DMS53 (cell line): Measurements from ENCODE around the gene UBE2E1.

ENCODE experiments used
- DNase-seq: peaks from one replicate; lab custom pipeline; 2025; lab: John Stamatoyannopoulos, UW

UBE2E1 gene

DNA sequence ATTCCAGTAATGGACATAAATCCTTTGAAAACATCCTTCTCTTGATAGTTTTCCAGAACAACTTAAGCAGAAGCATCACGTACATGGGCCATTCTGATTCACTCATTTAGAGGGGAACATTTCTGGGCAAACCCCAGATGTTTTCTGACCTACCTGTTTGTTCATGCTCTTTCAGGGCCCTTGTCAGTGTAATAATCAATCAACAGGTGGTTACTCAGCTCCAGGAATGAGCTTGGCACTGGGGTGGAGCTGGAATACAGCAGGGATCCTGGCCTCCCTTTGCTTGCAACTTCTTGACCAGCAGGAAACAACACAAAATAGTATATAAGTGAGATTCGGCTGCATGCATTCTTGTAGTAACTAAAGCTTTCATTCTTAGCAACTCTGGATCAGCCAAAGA lies 9.2 kb upstream of the UBE2E1 start:
- no peak for DNase-seq

DNA sequence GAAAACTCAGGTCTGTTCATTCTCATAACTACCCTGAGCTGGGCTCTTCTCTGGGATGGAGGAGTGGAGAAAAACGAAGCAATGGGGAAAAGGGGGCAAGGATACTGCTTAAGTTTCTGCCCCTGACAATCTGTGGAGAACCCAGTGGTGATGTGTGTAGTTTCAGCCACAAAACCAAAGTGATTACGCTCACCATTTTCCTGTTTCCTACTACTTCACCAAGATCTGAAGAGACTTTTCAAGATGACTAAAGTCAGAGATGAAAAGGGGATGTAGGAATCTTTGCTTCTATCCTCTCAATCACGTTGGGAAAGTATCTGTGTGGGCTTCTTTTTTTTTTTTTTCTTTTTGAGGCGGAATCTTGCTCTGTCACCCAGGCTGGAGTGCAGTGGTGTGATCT lies 8.3 kb upstream of the UBE2E1 start:
- no peak for DNase-seq

DNA sequence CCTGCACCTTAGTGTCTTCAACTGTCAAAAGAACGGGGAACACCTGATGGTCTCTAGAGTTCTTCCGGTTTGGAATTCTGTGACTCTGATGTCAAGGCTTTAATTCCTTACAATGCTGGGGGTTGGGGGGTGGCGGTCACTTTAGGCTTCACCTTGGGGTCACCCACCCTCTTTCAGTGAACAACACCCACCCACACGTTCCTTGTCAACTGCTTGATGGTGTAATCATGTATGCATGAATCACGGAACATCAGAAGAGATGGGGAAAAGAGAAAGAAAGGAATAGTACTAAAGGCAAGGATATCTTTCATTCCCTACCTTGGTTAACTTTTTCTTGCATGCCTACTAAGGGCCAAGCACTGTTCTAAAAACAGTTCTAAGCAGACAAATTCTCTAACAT lies 7.3 kb upstream of the UBE2E1 start:
- no peak for DNase-seq

DNA sequence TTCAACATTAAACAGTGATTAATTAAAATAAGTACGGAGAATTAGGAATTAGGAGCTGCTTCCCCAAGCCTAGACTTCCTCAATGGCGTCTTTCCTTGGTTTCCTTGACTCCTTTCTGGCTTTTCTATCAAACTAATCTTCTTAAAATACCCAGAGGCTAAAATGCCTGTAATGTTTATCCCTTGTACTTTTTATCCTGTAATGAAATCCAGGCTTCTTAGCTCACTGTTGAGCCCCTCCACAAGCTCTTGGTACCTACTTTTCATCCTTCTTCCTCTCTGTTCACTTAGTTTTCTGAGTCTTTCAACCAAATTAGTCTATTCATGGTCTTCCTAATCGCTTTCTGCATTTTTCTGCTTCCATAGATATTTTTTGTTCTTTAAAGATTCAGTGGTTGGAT lies 6.9 kb upstream of the UBE2E1 start:
- DNase-seq, result no peak

DNA sequence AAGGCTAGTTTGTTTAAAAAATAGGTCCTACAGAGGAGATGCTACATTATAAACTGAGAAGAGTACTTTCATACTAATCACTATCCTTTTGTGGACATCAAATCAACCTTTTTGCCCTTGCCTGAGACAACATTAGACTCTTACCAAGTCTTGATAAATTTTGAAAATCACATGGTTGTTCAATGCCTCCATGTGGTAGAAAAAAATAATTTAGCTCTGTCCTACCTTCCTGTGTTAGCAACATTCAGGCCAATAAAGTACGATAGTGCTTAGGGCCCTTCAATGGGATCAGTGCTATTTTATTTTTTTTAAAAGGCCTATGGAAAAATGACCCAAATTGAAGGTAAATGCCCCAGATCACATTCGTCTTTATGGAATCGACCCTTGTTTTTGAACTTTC lies 5.0 kb upstream of the UBE2E1 start:
- peak; percentile 14 for DNase-seq

DNA sequence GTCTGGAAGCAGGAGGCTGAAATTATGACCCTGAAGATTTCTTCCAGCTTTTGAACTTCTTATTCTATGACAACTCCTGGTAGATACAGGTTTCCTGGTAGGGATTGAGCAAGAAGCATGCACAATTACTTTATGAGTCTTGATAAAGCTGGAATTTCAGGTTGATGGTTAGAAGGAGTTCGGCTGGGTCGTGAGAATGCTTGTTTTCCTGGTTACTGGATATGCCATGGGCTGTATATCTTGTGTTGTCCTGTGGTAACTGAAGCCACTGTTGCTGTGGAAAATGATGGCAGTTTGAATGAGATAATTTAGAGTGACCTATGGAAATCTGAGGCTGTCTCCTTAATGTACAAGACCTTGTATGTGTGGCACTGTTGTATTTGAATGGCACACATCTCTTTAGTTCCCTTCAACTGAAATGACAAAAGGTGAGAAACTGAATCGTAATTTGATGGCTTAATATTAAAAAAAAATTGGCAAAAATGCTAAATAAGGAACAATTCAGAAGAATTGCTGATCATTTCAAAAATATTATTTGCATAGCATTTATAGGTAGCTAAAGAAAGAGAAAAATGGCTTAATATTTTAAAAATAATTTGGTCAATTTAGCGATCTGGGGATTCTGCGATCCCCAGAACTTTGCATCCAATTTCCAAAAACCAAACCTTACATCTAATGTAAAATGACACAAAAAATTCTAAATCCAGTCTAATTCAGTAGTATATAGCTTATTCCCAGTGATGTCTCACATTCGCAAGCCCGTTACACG lies 1.1 kb upstream of the UBE2E1 start:
- DNase-seq, result peak; percentile 8

DNA sequence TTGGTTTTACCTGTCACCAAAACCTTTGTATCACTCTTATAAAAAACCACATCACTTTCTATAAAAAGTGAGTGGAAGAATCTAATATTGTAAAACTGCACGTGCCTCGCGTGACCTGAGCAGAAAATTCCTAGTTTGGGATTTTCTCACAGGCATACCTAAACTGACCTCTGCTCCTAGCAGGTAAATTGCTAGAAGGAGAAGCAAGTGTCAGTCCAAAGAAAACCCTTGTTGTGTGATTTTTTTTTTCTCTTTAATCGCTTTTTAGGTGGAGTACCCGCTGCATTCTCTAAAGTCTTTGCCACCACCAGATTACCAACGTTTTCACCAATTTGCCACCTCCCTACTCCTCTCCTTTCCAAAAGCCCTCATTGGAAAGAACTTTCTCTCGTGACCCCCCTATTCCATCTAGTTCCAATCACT lies 534 bp upstream of the UBE2E1 start:
- DNase-seq, result no peak

DNA sequence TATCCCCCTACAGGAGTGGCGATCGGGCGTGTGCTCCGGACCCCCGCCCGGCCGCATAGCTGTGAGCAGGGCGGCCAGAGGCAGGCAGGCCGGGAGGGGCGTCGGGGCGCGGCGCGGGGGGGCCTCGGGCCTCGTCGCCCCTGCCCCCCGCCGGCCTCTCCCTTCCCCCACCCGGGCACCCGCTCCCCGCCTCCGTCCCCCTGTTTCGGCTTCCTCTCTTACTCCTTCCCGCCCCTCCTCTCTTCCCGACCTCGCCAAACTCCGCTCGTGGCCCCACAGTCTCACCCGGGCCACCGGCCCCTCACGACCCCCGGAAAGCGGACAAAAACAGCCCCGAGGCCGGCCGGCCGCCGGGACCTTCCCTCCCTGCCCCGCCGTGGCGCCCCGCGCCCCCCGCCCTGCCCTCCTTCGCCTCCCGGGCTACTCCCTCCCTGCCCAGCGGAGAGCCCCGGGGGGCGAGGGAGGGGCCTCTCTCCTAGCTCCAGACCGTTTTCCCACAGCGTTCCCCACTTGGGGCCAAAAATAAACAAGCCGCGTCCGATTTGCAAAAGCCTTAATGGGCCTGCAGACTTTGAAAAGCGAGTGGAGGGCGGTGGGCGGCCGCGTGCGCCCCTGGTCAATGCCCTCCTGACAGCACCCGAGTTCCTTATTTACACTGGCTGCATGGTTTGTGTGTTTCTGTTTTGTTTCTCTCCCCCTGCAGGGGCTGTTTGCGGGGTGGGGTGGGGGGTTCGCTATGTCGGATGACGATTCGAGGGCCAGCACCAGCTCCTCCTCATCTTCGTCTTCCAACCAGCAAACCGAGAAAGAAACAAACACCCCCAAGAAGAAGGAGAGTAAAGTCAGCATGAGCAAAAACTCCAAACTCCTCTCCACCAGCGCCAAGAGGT lies 1.0 kb downstream of the UBE2E1 start:
- DNase-seq, result peak; percentile 4

DNA sequence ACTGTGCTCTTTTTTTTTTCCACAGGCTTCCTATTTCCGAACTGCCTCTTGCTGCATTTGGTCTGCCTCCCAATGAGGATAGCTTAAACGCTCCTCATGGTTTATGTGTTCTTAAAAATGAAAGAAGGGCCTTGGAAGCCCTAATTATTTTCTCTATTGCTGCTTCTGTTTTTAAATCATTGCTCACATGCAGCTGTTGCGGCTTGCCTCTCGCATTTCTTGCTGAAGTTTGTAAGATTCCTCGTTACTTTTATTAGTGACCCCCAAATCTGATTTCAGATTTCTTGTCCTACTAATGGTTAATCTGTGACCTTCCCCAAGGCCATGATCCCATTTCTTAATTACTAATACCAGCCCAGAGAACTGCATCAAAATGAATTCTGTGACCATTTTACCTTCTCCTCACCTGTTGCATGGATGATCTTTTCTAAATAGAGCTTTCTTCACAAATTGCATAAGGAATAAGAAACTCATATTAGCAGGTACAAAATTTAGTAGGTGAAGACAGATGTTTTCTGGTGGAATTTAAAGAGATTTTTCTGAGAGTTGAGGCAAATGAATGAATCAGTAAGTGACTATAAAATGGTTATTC lies 1.8 kb downstream of the UBE2E1 start:
- DNase-seq, result peak; percentile 8

DNA sequence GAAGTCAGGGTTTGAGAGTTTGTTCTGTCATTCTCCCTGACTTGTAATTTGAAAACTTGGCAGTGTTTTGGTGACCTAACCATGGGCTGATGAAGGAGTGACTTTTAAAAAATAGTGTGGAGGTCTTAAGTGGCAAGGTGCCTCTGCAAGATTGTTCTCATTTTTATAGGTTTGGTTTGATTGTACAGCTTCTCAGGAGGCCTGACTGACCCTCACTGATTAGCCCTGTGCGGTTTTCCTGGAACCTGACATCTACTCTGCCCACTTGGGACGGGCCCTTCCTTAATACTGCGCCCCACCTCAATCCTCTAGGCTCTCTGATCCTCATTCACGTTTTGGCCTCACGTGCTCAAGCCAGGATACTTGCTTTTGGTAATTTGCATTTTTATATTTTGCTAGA lies 2.8 kb downstream of the UBE2E1 start:
- DNase-seq, result no peak

DNA sequence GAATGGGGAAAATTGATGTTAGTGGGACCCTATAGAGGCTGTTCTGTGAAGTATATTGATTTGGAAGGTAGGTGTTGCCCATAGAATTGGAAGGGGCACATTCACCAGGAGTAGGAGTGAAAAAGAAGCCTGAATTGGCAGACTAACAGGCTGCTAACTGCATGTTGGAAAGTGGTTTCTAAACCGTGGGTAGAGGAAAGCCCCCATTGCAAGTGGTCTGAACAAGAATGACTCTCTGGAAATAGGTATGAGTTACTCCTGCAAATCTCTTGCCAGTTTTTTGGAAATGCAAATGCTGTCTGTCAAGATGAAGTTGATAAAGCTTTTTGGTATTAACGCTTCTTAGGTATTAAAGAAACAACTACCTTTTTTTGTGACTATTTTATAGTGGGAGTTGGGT lies 3.5 kb downstream of the UBE2E1 start:
- DNase-seq, result no peak

DNA sequence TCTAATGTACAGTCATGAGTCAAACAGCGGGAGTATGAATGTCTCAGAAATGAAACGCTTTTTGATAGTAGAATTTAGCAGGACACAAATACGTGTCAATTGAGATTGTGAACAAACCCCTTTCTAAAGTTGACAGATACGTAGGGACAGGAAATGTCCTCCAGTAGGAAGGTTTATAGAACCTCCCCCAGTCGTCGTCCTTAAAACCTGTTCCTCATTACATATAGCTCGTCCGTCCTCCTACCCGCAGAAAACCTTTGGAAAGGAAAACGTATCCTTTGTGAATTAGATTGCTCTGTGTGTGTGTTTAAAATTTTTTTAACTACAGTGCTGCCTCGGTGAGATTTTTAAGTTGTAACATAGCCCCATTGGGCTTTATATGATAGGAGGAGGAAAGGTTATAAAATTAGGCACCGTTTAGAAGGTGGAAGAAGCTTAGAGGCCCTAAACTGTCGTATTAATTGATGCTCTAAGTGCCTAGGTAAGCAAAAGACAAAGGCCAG lies 4.1 kb downstream of the UBE2E1 start:
- peak; percentile 13 for DNase-seq

DNA sequence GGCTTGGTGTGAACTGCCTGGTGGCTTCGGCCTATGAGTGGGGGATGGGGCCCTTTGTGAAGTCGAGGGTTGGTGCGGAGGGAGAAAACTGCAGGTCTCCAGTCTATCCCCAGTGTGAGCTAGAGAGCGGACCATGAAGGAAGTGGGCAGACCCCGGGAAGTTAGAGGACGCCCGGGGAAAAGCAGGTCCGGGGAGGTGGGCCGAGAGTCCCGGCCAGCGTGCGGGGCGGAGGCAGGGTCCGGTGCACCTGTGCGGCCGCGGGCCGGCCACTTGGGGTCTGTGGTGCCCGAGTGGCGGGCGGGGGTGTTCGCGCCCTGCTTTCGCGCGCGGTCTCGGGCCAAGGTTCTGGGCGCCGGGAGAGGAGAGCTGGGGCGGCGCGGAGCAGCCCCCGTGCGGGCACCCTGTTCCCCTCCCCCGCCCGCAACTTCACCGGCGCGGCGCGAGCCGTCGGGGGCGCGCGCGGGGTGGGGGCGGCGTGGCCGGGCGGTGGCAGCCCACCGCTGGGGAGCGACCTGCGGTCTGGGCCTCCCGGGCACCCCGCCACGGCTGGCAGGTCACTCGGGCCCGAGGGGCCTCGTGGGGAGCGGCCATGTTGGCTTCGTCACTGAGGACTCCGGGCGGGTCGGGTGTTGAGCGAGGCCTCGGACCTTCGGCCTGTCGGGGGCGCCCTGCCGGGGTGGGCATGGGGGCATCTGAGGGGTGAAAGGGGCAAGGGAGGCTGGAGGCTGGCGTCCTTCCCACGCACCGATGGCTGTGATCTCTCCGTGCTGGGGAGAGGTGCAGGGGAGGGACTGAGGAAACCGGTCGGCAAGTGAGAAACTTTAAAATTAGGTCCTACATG lies 4.8 kb downstream of the UBE2E1 start:
- peak; percentile 55 for DNase-seq

DNA sequence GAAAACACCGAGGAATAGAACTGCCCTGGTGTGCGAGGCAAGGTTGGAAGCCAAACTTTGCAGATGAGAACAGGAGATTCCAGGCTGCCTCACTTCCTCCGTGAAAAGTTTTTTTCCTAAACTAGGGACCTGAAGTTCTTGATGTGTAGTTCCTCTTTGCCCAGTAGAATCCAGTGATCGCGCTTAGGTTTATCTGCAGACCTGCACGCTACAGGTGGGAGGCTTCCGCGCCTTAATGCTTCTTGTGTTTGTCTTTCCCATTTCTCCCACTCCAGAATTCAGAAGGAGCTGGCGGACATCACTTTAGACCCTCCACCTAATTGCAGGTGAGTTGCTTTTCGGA lies 5.4 kb downstream of the UBE2E1 start:
- DNase-seq, result peak; percentile 46

DNA sequence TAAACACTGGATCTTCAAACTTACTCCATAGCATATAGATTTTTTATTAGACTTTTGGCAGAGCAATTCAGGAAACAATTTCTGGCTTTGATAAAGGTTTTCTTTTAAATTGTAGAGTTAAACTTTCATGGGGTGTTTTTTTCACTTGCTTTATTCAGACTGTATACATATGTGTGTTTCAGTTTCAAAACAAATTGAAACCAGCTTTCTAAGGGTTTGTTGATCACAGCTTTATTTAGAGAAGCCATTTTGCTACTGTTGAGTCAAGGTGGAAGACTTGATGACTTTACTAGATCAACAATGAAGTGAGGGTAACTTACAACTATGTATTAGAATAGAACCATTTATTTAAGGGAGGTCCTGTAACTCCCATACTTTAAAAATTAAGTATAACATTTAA lies 6.2 kb downstream of the UBE2E1 start:
- no peak for DNase-seq

DNA sequence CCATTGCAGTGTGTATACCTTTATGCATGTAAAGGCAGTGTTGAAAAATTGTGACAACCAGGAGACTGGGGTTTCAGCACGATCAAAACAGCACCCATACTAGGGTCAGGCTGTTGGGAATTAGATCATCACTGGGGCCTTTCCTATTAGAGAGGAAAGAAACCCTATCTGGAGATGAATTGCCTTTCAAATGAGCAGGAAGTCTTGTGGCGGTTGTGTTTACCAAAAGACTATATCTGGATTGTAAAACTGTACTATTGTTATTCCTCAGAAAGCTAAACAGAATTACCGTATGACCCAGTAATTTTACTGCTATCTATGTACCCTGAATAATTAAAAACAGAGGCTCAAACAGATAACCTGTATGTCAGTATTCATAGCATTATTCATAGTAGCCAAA lies 10.1 kb downstream of the UBE2E1 start:
- no peak for DNase-seq

DNA sequence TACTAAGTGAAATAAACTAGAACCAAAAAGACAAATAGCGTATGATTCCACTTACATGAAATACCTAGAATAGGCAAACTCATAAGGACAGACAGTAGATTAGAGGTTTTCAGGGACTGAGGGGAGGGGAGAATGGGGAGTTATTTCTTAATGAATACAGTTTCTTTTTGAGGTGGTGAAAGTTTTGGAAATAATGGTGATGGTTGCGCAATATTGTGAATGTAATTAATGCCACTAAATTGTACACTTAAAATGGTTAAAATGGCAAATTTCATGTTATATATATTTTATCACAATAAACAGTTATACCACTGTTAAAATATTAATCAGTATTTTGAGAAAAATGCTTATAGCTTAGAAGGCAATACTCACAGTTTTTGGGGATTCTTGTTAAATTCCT lies 11.0 kb downstream of the UBE2E1 start:
- no peak for DNase-seq

DNA sequence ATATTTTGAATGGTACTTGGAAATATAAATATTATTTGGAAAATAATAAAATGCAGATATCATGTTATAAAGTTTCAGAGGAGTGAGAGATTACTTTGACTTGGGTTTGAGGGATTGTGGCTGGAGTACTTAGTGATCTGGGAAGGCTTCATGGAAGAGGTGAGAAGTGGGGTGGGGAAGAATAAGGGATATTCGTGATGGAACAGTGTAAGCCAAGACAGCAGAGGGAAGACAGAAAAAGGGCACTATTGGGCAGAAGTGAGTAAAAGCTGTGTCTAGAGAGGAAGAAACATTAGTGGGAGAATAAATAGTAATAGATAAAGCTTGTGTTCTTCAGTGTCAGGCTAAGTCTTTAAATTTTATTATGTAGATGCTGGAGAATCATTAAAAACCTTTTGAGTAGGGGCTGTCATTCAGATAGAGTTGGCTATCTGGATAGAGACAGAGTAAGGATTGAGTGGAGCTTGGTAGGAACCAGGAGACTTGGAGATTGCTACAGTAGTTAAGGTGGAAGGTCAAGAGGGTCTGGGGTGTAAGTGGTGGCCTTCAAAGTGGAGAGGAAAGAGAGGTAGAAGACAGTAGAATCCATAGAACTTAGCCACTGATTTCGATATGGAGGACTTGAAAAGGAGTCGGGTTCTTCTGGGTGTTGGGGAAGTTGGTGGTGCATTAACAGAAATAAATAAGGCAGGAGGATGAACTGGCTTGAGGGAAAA lies 11.9 kb downstream of the UBE2E1 start:
- DNase-seq, result no peak

DNA sequence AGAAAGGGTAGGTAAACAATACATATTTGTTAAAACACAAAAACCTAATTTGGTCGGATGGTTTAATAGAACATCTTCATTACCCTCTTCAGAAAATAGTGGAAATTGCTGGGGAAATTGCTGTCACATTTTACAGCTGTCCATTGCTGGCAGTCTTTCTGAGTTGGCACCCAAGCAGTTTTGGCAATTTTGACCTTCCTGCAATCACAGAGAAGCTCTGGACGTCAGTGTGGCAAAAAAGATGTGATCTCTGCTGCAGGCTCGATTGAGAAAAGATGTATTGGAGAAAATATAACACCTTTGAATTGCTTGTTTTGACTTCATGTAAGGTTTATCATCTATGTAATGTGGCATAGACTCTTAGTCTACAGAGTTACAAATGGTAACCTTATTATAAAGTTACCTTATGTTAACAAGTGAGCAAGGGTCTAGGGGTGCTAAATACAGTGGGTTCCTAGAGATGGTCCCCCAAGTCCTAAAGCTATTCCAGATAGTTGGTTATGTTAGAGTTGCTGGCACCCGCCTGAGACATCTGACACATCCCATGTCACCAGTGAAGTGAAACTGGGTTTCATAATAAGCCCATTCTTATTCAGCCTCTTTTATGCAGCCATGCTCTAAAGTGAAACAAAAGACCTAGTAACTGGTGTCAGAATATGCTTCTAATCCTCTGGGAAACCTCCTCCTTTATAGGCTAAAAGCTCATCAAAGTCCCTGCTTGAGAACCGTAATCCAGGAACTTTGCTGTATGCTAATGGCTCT lies 14.0 kb downstream of the UBE2E1 start:
- DNase-seq, result no peak

DNA sequence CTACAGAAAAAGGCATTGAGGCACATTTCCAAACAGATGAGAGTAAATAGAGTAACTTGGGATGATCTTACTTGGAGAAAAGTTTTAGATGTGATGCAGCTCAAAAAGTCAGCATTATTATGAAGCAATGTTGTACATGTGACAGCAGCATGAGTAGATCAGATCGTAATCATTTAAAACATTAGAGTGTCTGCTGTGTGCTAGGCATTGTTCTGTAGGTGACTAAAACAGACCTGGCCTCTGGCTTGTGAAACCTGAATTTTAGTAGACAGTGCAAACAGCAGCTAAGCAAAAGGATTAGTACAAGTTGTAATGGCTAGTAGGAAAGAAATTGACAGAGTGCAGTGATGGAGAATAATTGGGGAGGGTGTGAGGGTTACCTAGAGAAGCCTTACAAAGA lies 15.1 kb downstream of the UBE2E1 start:
- no peak for DNase-seq

DNA sequence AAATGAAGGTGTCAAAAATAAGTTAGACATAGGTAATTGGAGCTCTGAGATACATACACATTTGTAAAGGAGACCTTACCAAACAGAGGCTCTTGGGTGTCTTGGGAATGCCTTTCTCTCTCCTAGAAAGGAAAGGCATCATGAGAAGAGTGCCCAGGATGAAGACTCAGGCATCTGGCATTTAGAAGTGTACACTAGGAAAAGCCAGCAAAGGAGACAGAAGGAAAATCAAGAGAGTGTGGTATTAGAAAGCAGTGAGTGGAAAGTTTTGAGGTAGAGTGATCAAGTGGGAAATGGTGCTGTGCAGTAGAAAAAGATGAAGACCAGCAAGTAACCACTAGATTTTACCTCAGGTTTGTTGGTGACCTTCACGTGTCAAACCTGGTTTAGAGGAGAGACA lies 16.1 kb downstream of the UBE2E1 start:
- DNase-seq, result no peak
